Bronchial epithelial cell (primary cell): Measurements from ENCODE around the gene SLC25A21. TPM values are rescaled to one million over a fixed set of nuclear protein-coding genes. Genes with fewer than 3 reads are reported as not detected.

Source experiments
- DNase-seq: peaks from one replicate; pipeline ENCODE4 v3.0.0-alpha.2; 2010; ENCODE audit warnings: low read depth
- FAIRE-seq: peaks from 2 replicates; lab custom pipeline; 2011; peaks lifted over from hg19 to GRCh38; lab: Jason Lieb, UNC
- H3K27me3 ChIP-seq: 2 replicates; pipeline ENCODE4 v1.5.1; 2011; ENCODE audit warnings: low read length; ENCODE audit not compliant: control insufficient read depth, insufficient read depth
- H3K36me3 ChIP-seq: 2 replicates; pipeline ENCODE4 v1.5.1; 2011; ENCODE audit warnings: low read length; ENCODE audit not compliant: control insufficient read depth, insufficient read depth
- H3K4me3 ChIP-seq: 2 replicates; pipeline ENCODE4 v1.5.1; 2011; ENCODE audit warnings: mild to moderate bottlenecking, low read depth, low read length, control low read depth
- CTCF ChIP-seq: IDR thresholded peaks from 2 replicates; pipeline ENCODE4 v1.5.1; 2011; ENCODE audit warnings: mild to moderate bottlenecking, moderate library complexity, low read length, control low read depth, inconsistent platforms; ENCODE audit not compliant: insufficient read depth, severe bottlenecking
- total RNA-seq: library from RNA; depleted of rRNA; stranded (reverse); fragments of >200 nt; gene quantifications from 2 replicates; pipeline ENCODE4 v1.2.1, GENCODE V29; 2014

Gene SLC25A21
- total RNA-seq, 1 donor from 2014 or later: 0.53 TPM

GRCh38 chr14:36979863-36980262 lies 192.5 kb downstream of the SLC25A21 start:
- Histone ChIP-seq H3K4me3 (no peak overlapping the region), H3K36me3 (no peaks in the 10 kb centered on the region), H3K27me3 (no peaks in the 10 kb centered on the region)
- FAIRE-seq: no peak
- DNase-seq: no peak
- no peak for TF ChIP-seq CTCF

GRCh38 chr14:36976571-36977023 lies 195.8 kb downstream of the SLC25A21 start:
- no peaks in the 10 kb centered on the region for H3K27me3 ChIP-seq
- TF ChIP-seq CTCF: no peak
- FAIRE-seq (peak; percentile 62), DNase-seq (peak; percentile 88)
- no peaks in the 10 kb centered on the region for H3K36me3 ChIP-seq
- H3K4me3 ChIP-seq: no peak overlapping the region

- no peak for FAIRE-seq
- Histone ChIP-seq H3K4me3 (no peak overlapping the region), H3K36me3 (no peaks in the 10 kb centered on the region), H3K27me3 (no peaks in the 10 kb centered on the region)
- peak; percentile 25 for TF ChIP-seq CTCF
- DNase-seq: peak; percentile 57
Observed at GRCh38 chr14:36975834-36976233, 196.6 kb downstream of the SLC25A21 start.

- no peak for TF ChIP-seq CTCF
- H3K27me3 ChIP-seq: no peaks in the 10 kb centered on the region
- no peak overlapping the region for H3K4me3 ChIP-seq
- no peaks in the 10 kb centered on the region for H3K36me3 ChIP-seq
- FAIRE-seq (no peak), DNase-seq (peak; percentile 53)
Observed at GRCh38 chr14:36974985-36975384, 197.4 kb downstream of the SLC25A21 start.

- Histone ChIP-seq H3K4me3 (no peak overlapping the region), H3K27me3 (no peaks in the 10 kb centered on the region), H3K36me3 (no peaks in the 10 kb centered on the region)
- no peak for TF ChIP-seq CTCF
- peak; percentile 96 for DNase-seq
- no peak for FAIRE-seq
Observed at GRCh38 chr14:36973806-36974442, 198.5 kb downstream of the SLC25A21 start.
